Measurements from ENCODE around the gene LYPD6B.

Gene LYPD6B

DNA sequence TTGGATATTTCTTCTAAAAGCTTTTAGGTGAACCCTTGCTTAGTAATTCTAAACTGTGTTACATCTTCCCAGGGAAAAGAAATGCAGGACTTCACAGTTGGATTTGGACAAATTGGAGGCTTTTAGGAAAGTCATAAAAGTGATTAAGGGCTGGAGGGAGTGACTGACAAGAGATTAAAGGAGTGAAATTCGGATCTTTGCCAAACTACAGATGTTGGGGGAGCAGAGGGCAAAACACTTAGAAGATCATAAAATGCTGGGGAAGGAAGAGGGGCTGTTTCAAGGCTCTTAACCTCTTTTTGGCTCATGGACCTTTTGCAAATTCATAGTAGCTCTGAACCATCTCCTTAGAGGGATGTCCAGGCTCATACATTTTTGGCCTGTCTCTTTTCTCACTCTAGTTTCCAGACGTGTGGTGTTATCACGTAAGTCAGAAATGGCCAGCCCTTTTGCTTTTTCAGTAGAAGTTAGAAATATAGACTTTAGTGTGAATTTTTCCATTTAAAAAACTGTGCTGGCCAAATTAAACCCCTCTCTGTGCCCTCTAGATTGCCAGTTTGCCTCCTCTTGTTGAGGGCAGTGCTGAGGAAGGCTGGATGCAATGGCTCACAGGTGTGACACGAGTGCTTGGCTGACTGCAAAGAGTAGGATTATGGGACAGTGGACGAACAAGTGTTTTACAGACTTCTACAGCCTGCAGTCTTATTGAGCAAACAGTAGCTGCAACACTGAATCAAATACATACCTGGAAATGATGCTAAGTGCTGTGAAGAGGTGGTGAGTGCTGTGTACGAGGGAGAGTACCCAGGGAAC, 109.9 kb downstream of the LYPD6B start:
- TF ChIP-seq, protein P1, sequence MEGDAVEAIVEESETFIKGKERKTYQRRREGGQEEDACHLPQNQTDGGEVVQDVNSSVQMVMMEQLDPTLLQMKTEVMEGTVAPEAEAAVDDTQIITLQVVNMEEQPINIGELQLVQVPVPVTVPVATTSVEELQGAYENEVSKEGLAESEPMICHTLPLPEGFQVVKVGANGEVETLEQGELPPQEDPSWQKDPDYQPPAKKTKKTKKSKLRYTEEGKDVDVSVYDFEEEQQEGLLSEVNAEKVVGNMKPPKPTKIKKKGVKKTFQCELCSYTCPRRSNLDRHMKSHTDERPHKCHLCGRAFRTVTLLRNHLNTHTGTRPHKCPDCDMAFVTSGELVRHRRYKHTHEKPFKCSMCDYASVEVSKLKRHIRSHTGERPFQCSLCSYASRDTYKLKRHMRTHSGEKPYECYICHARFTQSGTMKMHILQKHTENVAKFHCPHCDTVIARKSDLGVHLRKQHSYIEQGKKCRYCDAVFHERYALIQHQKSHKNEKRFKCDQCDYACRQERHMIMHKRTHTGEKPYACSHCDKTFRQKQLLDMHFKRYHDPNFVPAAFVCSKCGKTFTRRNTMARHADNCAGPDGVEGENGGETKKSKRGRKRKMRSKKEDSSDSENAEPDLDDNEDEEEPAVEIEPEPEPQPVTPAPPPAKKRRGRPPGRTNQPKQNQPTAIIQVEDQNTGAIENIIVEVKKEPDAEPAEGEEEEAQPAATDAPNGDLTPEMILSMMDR (IDR thresholded peaks at IDR 0.05; ENCODE audit: low read depth, low read length, missing control alignments) = no peak
- no peak for DNase-seq (ENCODE audit: low read depth)
- H3K4me3 ChIP-seq (ENCODE audit: low read depth, low read length) = no peak overlapping the region

DNA sequence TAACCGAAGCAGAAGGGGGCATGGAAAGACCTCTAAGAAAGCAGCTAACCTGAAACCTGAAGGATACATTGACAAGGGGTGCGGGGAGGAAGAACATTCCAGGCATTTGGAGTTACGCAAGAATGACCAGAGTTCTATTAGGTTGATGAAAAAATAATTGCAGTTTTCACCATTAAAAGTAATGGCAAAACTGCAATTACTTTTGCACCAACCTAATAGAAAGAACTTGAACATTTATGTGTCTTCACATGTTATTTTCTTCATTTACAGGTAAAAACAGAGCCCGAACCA, 110.5 kb downstream of the LYPD6B start:
- TF ChIP-seq, protein P1 (IDR thresholded peaks at IDR 0.05; ENCODE audit: low read depth, low read length, missing control alignments) = no peak
- H3K4me3 ChIP-seq (ENCODE audit: low read depth, low read length) = no peak overlapping the region
- DNase-seq (ENCODE audit: low read depth) = no peak

DNA sequence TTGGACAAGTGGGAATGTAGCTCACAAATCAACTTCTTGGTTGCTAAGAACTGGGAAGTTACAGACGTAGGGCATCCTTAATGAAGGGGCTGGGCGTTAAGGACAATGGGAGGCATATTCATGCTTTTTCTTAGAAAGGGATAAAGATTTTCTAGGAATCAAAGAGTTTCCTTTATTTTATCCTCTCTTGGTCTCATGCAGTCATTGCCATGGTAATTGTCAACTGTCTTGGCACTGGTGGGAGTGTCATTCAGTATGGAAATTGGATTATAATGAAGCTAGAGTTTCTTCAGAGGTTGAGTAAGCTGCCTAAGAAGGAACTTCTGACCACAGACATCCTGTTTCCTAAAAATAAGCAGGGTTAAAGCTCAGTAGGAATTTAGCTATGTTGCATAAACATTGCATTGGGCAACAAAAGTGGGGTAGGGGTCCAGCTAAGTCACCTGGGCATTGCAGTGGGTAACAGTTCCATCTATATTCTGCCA, 114.0 kb downstream of the LYPD6B start:
- TF ChIP-seq, protein P1 (IDR thresholded peaks at IDR 0.05; ENCODE audit: low read depth, low read length, missing control alignments) = no peak
- DNase-seq (ENCODE audit: low read depth) = no peak
- no peak overlapping the region for H3K4me3 ChIP-seq (ENCODE audit: low read depth, low read length)

DNA sequence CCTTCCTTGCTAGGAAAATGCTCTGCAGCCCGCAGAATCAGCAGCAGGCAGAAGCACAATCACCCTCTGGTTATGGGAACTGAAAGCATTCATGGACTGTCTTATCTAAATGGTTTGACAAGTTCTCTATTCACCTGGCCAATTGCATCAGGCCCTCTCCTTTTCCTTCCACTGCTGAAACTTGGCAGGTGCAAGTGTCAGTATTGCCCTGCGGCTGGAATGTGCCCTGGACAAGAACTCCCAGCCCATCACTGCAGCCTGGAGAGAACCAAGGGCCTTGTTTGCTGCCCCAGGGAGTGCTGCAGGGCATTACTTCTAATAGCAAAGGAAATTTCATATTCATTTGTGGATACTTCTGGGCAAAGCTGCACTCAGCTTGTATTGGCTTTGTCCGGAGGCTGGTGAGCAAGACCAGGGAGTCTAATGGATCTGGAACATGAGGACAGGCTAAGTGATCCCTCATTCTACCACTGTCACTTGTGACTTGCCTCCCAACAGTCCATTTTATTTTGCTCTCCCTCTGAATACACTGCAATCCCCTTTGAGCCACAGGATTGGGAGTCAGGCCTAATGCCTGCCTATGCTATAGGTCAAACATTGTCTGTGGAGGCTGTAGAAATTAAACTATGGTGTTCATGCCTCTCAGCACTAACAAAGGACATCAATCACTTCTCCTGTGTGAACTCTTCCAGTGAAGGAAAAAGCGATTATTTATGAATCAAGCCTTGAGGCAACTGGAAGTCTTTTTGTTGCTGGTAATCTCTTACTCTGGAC, 116.9 kb downstream of the LYPD6B start:
- TF ChIP-seq, protein P1 (IDR thresholded peaks at IDR 0.05; ENCODE audit: low read depth, low read length, missing control alignments) = no peak
- H3K4me3 ChIP-seq (ENCODE audit: low read depth, low read length) = no peak overlapping the region
- DNase-seq (ENCODE audit: low read depth) = no peak

DNA sequence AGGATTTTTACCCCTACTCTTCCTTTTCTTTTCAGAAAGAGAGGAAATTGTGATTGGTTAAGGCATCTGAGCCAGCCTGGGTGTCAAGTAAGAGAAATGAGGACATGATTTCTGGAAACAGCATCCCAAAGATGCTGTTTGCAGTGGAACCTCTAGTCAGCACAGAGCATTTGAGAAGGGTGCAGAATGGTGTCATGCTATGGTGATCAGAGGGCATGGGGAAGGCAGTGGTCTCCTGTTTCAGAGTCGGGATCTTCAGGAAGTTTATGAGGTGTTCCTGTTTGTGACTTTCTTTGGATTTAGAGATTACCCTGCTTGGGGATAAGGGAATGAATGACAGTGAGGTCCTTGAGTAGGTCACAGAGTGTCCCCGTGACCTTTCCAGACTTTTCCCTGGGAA, 117.5 kb downstream of the LYPD6B start:
- no peak for DNase-seq (ENCODE audit: low read depth)
- no peak overlapping the region for H3K4me3 ChIP-seq (ENCODE audit: low read depth, low read length)
- TF ChIP-seq, protein P1 (IDR thresholded peaks at IDR 0.05; ENCODE audit: low read depth, low read length, missing control alignments) = no peak

DNA sequence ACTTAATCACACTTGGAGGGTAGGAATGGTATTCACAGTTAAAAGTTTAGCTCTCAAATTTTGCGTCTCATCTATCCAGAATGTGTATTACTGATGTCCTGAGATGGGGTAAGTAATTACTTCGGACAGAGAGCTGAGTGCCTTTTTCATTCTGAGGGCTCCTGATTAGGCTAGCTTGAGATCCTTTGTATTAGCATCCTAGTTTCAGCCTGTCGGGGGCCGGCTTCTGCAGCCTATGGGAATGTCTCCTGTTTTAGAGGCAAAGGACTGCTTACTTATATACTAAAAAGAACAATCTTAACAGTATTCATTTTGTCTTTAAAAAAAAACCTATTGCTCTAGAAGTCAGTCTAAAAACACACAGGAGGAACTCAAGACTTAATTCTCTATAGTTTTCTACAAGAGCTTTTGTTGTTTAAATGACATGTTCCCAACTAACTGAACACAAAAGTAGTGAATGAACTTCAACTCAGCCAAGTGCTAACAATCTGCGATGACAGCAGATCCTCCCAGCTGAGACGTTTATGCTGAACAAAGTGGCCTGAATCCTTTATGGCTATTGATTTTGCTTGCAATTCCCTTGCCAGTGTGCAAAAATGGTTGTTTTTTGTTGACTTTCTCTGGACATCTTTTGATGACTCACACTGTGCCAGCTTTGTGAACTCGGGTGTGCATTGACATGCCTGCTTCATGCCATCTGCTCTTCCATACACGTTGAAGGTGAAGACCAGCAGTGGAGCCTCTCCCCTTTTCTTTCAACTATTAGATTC, 118.7 kb downstream of the LYPD6B start:
- no peak for DNase-seq (ENCODE audit: low read depth)
- no peak overlapping the region for H3K4me3 ChIP-seq (ENCODE audit: low read depth, low read length)
- TF ChIP-seq, protein P1 (IDR thresholded peaks at IDR 0.05; ENCODE audit: low read depth, low read length, missing control alignments) = no peak
